Erythroblast (primary cell): ENCODE measurements around the gene COL4A4.

Source experiments
- GATA1 ChIP-seq: IDR thresholded peaks from 2 replicates; pipeline ENCODE4 v1.6.1; 2011; ENCODE audit warnings: low read depth, mild to moderate bottlenecking, control low read depth, low read length, moderate library complexity
- POLR2A ChIP-seq: IDR thresholded peaks from 2 replicates; pipeline ENCODE4 v1.6.1; 2011; ENCODE audit warnings: mild to moderate bottlenecking, low read length

GRCh38 chr2:227099340-227099739, 64.7 kb downstream of the COL4A4 start:
- no peak for TF ChIP-seq POLR2A
- no peak for TF ChIP-seq GATA1
